Chondrocyte (in vitro differentiated cells): ENCODE results near the gene IDH3B. TPM values are rescaled to one million over a fixed set of nuclear protein-coding genes. Genes with fewer than 3 reads are reported as not detected.
"Not testable (repeated sequence)": the region's sequence is repeated elsewhere in the genome, so short reads cannot be mapped to it uniquely, and the experiment has no call there.

ENCODE experiments used
- DNase-seq: peaks from one replicate; pipeline ENCODE4 v3.0.0; 2021; ENCODE audit warnings: mixed read lengths, low spot score
- H3K27ac Mint-ChIP-seq: one replicate; pipeline ENCODE4 v1.8.0; 2021; ENCODE audit warnings: mild to moderate bottlenecking, moderate library complexity, mixed read lengths; ENCODE audit not compliant: unreplicated experiment
- H3K27me3 Mint-ChIP-seq: 2 replicates; pipeline ENCODE4 v1.8.0; 2021; ENCODE audit warnings: low read depth, mixed read lengths
- H3K36me3 Mint-ChIP-seq: 2 replicates; pipeline ENCODE4 v1.8.0; 2021; ENCODE audit warnings: low read depth, mixed read lengths
- H3K4me1 Mint-ChIP-seq: 2 replicates; pipeline ENCODE4 v1.8.0; 2021; ENCODE audit warnings: low read depth, mild to moderate bottlenecking, mixed read lengths
- H3K4me3 Mint-ChIP-seq: one replicate; pipeline ENCODE4 v1.8.0; 2021; ENCODE audit warnings: mild to moderate bottlenecking, moderate library complexity, mixed read lengths; ENCODE audit not compliant: unreplicated experiment
- H3K9me3 Mint-ChIP-seq: 2 replicates; pipeline ENCODE4 v1.8.0; 2021; ENCODE audit warnings: low read depth, mixed read lengths
- total RNA-seq: library from RNA; stranded (reverse); gene quantifications from 3 replicates; pipeline ENCODE4 v1.2.1, GENCODE V29; 2021
- TF ChIP-seq, protein P1 (sequence below): fragments of 200-600 bp; sonication (generic); IDR thresholded peaks from 2 replicates; pipeline ENCODE4 v1.5.0; 2021; ENCODE audit warnings: antibody characterized with exemption, mild to moderate bottlenecking, moderate library complexity

Gene IDH3B
- total RNA-seq, 1 donor from 2014 or later: 57.1 TPM

DNA sequence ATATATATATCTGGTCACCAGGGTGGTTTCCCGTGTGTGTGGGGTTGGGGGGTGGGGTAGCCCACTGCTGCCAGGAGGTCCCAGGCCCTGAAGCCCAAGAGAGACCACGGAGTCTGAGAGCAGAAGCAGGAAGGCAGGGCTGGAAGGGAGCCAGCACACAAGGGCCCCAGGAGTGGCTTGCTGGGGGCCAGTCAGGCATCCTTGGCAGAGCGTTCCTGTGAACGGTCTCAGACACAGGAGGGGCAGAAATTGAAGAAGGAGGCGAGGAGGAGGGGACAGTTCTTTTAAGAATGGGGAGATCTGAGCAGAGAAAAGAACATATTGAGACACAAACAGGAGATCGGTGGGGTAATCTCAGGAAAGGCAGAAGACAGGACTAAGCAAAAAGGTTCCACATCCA is 26.7 kb upstream of the IDH3B start:
- H3K27ac Mint-ChIP-seq: no peak overlapping the region
- H3K9me3 Mint-ChIP-seq: no peaks in the 10 kb centered on the region
- TF ChIP-seq, protein P1, sequence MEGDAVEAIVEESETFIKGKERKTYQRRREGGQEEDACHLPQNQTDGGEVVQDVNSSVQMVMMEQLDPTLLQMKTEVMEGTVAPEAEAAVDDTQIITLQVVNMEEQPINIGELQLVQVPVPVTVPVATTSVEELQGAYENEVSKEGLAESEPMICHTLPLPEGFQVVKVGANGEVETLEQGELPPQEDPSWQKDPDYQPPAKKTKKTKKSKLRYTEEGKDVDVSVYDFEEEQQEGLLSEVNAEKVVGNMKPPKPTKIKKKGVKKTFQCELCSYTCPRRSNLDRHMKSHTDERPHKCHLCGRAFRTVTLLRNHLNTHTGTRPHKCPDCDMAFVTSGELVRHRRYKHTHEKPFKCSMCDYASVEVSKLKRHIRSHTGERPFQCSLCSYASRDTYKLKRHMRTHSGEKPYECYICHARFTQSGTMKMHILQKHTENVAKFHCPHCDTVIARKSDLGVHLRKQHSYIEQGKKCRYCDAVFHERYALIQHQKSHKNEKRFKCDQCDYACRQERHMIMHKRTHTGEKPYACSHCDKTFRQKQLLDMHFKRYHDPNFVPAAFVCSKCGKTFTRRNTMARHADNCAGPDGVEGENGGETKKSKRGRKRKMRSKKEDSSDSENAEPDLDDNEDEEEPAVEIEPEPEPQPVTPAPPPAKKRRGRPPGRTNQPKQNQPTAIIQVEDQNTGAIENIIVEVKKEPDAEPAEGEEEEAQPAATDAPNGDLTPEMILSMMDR: no peak
- no peak overlapping the region for H3K4me3 Mint-ChIP-seq
- peak; percentile 75 for DNase-seq
- H3K36me3 Mint-ChIP-seq: no peaks in the 10 kb centered on the region
- peaks cover 9% of the 10 kb centered on the region for H3K4me1 Mint-ChIP-seq
- peaks cover 37% of the 10 kb centered on the region for H3K27me3 Mint-ChIP-seq

DNA sequence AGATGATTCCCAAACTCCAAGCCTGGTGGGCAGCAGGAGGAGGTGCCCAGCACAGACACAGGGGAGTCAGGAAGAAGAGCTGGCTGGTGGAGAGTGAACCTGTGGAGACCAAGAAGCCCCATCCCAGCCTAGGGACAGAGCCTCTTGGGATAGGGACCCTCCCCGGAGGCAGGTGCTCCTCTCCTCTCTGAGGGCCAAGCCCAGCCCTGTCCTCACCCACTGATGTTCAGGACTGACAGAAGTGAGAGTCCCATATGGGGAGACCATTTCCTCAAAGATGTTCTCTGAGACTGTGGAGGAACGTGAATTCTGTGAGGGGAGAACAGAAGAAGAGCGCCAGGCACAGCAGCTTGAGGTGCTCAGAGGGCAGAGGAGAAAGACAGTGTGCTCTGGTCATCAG is 26.2 kb upstream of the IDH3B start:
- no peaks in the 10 kb centered on the region for H3K9me3 Mint-ChIP-seq
- H3K36me3 Mint-ChIP-seq: no peaks in the 10 kb centered on the region
- peaks cover 38% of the 10 kb centered on the region for H3K27me3 Mint-ChIP-seq
- DNase-seq: peak; percentile 24
- peaks cover 9% of the 10 kb centered on the region for H3K4me1 Mint-ChIP-seq
- no peak overlapping the region for H3K27ac Mint-ChIP-seq
- TF ChIP-seq, protein P1: no peak
- no peak overlapping the region for H3K4me3 Mint-ChIP-seq

DNA sequence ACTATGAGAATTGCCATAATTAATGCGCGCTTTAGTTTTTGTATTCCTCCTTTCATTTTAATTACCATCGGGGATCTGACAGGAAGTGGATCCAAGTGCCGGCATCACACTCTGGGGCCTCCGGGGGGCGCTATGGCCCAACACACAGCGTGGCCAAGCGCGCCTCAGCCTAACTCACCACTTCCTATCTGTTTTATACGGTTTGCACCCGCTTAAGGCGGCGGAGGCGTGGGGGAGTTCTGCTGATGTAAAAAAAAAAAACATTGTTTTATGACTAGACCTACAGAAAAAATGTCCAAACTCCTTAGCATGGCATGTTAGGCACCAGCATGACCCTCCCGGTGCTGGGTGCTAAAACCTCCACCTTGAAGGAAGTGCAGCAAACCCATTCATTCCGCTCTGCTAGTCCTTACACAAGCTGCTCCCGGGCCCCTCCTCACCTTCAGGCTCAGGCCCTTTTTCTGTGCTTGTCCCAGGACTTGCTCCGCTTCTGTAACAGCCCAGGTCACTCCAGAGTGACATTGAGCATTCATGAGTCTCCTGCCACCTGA is 24.1 kb upstream of the IDH3B start:
- H3K36me3 Mint-ChIP-seq: no peaks in the 10 kb centered on the region
- H3K27ac Mint-ChIP-seq: no peak overlapping the region
- peaks cover 38% of the 10 kb centered on the region for H3K27me3 Mint-ChIP-seq
- no peaks in the 10 kb centered on the region for H3K9me3 Mint-ChIP-seq
- H3K4me3 Mint-ChIP-seq: no peak overlapping the region
- TF ChIP-seq, protein P1: peak; percentile 81
- peak; percentile 68 for DNase-seq
- peaks cover 6% of the 10 kb centered on the region for H3K4me1 Mint-ChIP-seq

DNA sequence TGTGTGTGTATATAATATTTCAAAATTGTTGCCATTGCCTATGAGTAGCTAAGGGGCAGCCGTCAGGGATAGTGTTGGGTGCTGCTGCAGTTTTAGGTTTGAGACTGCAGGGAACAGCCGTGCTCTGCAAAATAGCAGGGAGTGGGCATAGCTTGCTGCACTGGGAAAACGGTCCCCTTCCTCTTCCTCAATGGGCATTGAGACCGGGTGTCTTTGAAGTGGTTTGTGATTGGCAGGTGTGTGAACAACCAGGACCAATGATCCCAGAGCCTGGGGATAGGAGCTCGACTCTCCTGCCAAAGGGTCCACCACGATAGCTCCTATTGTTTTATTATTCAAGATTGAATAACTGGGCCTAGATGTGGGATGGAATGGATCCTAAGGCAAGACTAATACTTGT is 23.5 kb upstream of the IDH3B start:
- no peaks in the 10 kb centered on the region for H3K9me3 Mint-ChIP-seq
- H3K4me1 Mint-ChIP-seq: peaks cover 6% of the 10 kb centered on the region
- no peak for DNase-seq
- TF ChIP-seq, protein P1: no peak
- no peak overlapping the region for H3K27ac Mint-ChIP-seq
- H3K36me3 Mint-ChIP-seq: no peaks in the 10 kb centered on the region
- peaks cover 42% of the 10 kb centered on the region for H3K27me3 Mint-ChIP-seq
- no peak overlapping the region for H3K4me3 Mint-ChIP-seq

DNA sequence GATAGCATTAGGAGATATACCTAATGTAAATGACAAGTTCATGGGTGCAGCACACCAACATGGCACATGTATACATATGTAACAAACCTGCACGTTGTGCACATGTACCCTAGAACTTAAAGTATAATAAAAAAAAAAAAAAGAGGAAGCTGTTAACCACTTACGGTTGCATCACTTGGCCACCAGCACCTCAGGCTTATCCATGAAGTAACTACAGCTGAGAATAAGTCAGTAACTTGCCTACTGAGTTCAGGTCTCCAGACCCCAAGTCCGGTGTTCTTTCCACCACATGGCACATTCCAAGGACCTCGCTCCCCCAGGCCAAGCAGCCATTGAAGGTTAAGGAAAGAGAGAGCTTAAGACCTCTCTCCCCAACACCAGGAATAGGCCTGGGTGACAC is 20.8 kb upstream of the IDH3B start:
- not testable (repeated sequence) for H3K36me3 Mint-ChIP-seq, H3K4me3 Mint-ChIP-seq, H3K4me1 Mint-ChIP-seq, H3K9me3 Mint-ChIP-seq, H3K27ac Mint-ChIP-seq
- peaks cover 51% of the 10 kb centered on the region for H3K27me3 Mint-ChIP-seq
- peak; percentile 33 for DNase-seq

DNA sequence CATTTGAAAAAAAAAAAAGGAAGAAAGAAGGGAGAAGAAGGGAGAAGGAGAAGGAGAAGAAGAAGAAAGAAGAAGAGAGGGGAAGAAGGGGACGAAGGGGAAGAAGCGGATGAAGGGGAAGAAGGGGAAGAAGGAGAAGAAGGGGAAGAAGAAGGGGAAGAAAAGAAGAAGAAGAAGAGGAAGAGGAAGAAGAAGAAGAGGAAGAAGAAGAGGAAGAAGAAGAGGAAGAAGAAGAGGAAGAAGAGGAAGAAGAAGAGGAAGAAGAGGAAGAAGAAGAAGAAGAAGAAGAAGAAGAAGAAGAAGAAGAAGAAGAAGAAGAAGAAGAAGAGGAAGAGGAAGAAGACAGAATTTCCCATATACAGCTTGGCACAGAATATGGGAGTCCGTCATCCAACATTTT is 18.0 kb upstream of the IDH3B start:
- peaks cover 45% of the 10 kb centered on the region for H3K27me3 Mint-ChIP-seq
- not testable (repeated sequence) for H3K4me1 Mint-ChIP-seq

More for the DNA sequence above, 18.0 kb upstream of the IDH3B start:
- H3K36me3 Mint-ChIP-seq, H3K9me3 Mint-ChIP-seq, H3K4me3 Mint-ChIP-seq, DNase-seq, H3K27ac Mint-ChIP-seq: not testable (repeated sequence)
